ENCODE results near the gene TBL1XR1.

DNA sequence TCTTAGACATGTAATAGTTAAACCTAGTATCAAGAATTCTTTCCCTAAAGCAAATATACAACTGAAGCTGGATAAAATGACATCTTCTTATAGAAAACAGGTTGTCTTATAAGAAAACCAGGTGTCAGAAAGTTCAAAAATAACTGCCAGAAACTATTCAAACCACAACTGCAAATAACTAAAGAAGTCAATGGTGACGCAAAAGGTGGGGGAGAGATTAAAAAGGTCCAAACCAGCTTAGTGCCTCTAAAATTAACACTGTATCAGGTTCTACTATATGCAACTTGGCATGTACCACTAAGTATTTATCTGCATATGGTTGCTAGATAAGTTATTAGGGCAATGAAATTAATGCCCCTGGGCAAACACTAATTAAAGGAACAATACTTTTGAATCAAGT is 136.8 kb downstream of the TBL1XR1 start:
- TF ChIP-seq, protein P1, sequence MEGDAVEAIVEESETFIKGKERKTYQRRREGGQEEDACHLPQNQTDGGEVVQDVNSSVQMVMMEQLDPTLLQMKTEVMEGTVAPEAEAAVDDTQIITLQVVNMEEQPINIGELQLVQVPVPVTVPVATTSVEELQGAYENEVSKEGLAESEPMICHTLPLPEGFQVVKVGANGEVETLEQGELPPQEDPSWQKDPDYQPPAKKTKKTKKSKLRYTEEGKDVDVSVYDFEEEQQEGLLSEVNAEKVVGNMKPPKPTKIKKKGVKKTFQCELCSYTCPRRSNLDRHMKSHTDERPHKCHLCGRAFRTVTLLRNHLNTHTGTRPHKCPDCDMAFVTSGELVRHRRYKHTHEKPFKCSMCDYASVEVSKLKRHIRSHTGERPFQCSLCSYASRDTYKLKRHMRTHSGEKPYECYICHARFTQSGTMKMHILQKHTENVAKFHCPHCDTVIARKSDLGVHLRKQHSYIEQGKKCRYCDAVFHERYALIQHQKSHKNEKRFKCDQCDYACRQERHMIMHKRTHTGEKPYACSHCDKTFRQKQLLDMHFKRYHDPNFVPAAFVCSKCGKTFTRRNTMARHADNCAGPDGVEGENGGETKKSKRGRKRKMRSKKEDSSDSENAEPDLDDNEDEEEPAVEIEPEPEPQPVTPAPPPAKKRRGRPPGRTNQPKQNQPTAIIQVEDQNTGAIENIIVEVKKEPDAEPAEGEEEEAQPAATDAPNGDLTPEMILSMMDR (IDR thresholded peaks at IDR 0.05), result no peak
- TF ChIP-seq POLR2A (IDR thresholded peaks at IDR 0.05), result no peak
- no peak for TF ChIP-seq POLR2AphosphoS5 (IDR thresholded peaks at IDR 0.05)

Data from prostate gland (tissue), 2 donors.